ENCODE results near the gene EDARADD. TPM values are rescaled to one million over a fixed set of nuclear protein-coding genes. Genes with fewer than 3 reads are reported as not detected.

Gene EDARADD
- total and polyA plus RNA-seq, 4 donors, result 0.13 to 0.67 (median 0.26) TPM

DNA sequence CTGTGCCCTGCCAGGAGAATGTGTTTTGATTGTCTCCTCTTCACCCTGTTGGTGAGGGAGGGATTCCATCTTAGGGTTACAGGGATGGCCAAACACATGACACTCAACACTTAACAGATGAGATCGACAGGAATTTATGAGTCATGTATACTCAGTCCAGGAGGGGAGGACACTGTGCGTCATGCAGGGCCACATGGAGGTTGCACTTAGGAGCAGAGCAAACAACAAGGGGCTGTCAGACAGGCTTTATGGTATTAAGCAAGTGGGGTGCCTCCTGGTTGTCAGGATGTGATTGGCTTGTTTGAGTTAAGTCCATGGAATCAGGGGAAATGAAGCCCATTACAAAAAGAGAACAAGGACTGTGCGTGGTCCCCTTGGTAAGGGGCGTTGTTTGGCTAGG is 26.9 kb downstream of the EDARADD start:
- DNase-seq (ENCODE audit: low spot score), result no peak
- H3K4me1 ChIP-seq (ENCODE audit: control insufficient read depth in 4 of 4, insufficient read depth in 4 of 4, low read length in 3 of 4), result no peaks in the 10 kb centered on the region
- no peaks in the 10 kb centered on the region for H3K27me3 ChIP-seq (ENCODE audit: control insufficient read depth in 4 of 4, insufficient read depth in 4 of 4, low read length in 3 of 4)
- 91% methylated on average over 4 of the region's 4 CpGs for WGBS
- H3K4me3 ChIP-seq (ENCODE audit: low read depth in 1 of 3, low read length in 3 of 3), result no peak overlapping the region
- no peaks in the 10 kb centered on the region for H3K9me3 ChIP-seq (ENCODE audit: control insufficient read depth in 4 of 4, low read length in 3 of 4)
- TF ChIP-seq FOXA2 (IDR thresholded peaks at IDR 0.05) (no peak), FOXA1 (IDR thresholded peaks at IDR 0.05) (no peak), GABPA (IDR thresholded peaks at IDR 0.05 in 1 of 2, conservative IDR thresholded peaks at IDR 0.05 in 1 of 2) (no peak), TAF1 (conservative IDR thresholded peaks at IDR 0.05) (no peak), HNF4G (IDR thresholded peaks at IDR 0.05) (no peak), JUND (IDR thresholded peaks at IDR 0.05) (no peak), SP1 (IDR thresholded peaks at IDR 0.05) (no peak), EGR1 (IDR thresholded peaks at IDR 0.05; ENCODE audit: low read depth in 2 of 2) (no peak), NR2F2 (IDR thresholded peaks at IDR 0.05) (no peak), YY1 (IDR thresholded peaks at IDR 0.05) (no peak), RAD21 (IDR thresholded peaks at IDR 0.05) (no peak), RXRA (IDR thresholded peaks at IDR 0.05) (no peak), HNF4A (conservative IDR thresholded peaks at IDR 0.05) (no peak)
- TF ChIP-seq, protein P1, sequence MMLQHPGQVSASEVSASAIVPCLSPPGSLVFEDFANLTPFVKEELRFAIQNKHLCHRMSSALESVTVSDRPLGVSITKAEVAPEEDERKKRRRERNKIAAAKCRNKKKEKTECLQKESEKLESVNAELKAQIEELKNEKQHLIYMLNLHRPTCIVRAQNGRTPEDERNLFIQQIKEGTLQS (IDR thresholded peaks at IDR 0.05), result no peak
- TF ChIP-seq, protein P2, sequence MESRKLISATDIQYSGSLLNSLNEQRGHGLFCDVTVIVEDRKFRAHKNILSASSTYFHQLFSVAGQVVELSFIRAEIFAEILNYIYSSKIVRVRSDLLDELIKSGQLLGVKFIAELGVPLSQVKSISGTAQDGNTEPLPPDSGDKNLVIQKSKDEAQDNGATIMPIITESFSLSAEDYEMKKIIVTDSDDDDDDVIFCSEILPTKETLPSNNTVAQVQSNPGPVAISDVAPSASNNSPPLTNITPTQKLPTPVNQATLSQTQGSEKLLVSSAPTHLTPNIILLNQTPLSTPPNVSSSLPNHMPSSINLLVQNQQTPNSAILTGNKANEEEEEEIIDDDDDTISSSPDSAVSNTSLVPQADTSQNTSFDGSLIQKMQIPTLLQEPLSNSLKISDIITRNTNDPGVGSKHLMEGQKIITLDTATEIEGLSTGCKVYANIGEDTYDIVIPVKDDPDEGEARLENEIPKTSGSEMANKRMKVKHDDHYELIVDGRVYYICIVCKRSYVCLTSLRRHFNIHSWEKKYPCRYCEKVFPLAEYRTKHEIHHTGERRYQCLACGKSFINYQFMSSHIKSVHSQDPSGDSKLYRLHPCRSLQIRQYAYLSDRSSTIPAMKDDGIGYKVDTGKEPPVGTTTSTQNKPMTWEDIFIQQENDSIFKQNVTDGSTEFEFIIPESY (IDR thresholded peaks at IDR 0.05), result no peak
- TF ChIP-seq, protein P3, sequence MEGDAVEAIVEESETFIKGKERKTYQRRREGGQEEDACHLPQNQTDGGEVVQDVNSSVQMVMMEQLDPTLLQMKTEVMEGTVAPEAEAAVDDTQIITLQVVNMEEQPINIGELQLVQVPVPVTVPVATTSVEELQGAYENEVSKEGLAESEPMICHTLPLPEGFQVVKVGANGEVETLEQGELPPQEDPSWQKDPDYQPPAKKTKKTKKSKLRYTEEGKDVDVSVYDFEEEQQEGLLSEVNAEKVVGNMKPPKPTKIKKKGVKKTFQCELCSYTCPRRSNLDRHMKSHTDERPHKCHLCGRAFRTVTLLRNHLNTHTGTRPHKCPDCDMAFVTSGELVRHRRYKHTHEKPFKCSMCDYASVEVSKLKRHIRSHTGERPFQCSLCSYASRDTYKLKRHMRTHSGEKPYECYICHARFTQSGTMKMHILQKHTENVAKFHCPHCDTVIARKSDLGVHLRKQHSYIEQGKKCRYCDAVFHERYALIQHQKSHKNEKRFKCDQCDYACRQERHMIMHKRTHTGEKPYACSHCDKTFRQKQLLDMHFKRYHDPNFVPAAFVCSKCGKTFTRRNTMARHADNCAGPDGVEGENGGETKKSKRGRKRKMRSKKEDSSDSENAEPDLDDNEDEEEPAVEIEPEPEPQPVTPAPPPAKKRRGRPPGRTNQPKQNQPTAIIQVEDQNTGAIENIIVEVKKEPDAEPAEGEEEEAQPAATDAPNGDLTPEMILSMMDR (IDR thresholded peaks at IDR 0.05; ENCODE audit: low read depth, low read length, missing input control), result no peak
- TF ChIP-seq, protein P4, sequence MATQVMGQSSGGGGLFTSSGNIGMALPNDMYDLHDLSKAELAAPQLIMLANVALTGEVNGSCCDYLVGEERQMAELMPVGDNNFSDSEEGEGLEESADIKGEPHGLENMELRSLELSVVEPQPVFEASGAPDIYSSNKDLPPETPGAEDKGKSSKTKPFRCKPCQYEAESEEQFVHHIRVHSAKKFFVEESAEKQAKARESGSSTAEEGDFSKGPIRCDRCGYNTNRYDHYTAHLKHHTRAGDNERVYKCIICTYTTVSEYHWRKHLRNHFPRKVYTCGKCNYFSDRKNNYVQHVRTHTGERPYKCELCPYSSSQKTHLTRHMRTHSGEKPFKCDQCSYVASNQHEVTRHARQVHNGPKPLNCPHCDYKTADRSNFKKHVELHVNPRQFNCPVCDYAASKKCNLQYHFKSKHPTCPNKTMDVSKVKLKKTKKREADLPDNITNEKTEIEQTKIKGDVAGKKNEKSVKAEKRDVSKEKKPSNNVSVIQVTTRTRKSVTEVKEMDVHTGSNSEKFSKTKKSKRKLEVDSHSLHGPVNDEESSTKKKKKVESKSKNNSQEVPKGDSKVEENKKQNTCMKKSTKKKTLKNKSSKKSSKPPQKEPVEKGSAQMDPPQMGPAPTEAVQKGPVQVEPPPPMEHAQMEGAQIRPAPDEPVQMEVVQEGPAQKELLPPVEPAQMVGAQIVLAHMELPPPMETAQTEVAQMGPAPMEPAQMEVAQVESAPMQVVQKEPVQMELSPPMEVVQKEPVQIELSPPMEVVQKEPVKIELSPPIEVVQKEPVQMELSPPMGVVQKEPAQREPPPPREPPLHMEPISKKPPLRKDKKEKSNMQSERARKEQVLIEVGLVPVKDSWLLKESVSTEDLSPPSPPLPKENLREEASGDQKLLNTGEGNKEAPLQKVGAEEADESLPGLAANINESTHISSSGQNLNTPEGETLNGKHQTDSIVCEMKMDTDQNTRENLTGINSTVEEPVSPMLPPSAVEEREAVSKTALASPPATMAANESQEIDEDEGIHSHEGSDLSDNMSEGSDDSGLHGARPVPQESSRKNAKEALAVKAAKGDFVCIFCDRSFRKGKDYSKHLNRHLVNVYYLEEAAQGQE (IDR thresholded peaks at IDR 0.05), result no peak
- TF ChIP-seq, protein P5, sequence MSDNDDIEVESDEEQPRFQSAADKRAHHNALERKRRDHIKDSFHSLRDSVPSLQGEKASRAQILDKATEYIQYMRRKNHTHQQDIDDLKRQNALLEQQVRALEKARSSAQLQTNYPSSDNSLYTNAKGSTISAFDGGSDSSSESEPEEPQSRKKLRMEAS (IDR thresholded peaks at IDR 0.05), result no peak
- no peak overlapping the region for H3K9ac ChIP-seq (ENCODE audit: low read depth in 1 of 2, low read length in 2 of 2)
- H3K27ac ChIP-seq (ENCODE audit: low read depth in 1 of 2, low read length in 2 of 2), result no peak overlapping the region
- no peaks in the 10 kb centered on the region for H3K36me3 ChIP-seq (ENCODE audit: control insufficient read depth in 4 of 4, insufficient read depth in 3 of 4, low read depth in 1 of 4, low read length in 3 of 4)

Measured in liver (tissue), 9 donors.